Motor neuron (in vitro differentiated cells): ENCODE results near the gene KCNB1. TPM values are rescaled to one million over a fixed set of nuclear protein-coding genes. Genes with fewer than 3 reads are reported as not detected.
"Not testable (repeated sequence)": the region's sequence is repeated elsewhere in the genome, so short reads cannot be mapped to it uniquely, and the experiment has no call there.

Source experiments
- ATAC-seq, 8 experiments: fragments of 200-7000 bp; cut with Tn5 transposase; replicated peaks in 6 of 8; 2 replicates each; pipeline ENCODE4 v1.8.0; 2021; ENCODE audit warnings: mild to moderate bottlenecking in 8 of 8, moderate library complexity in 8 of 8
- H3K27ac ChIP-seq, 2 donors: fragments of 250-450 bp; sonication (Bioruptor Pico); 2 replicates each; pipeline ENCODE4 v1.9.0; 2021; ENCODE audit warnings: antibody characterized with exemption in 2 of 2, mild to moderate bottlenecking in 2 of 2, moderate library complexity in 1 of 2
- H3K4me1 ChIP-seq, 2 donors: fragments of 250-450 bp; sonication (Bioruptor Pico); replicated peaks in 1 of 2; 2 replicates each; pipeline ENCODE4 v1.6.1; 2021; ENCODE audit warnings: antibody characterized with exemption in 2 of 2, mild to moderate bottlenecking in 2 of 2, moderate library complexity in 1 of 2
- H3K4me3 ChIP-seq, 5 donors: fragments of 250-450 bp; sonication (Bioruptor Pico); 2 replicates each; pipeline ENCODE4 v1.9.0; 2021; ENCODE audit warnings: antibody characterized with exemption in 5 of 5, mild to moderate bottlenecking in 5 of 5, moderate library complexity in 4 of 5
- WGBS, 10 experiments: fragments of 450-650 bp; shearing (Covaris generic); methylation state at CpG; one replicate each; pipeline ENCODE4 v1.0.0; 2022; 5-methylcytosine and 5-hydroxymethylcytosine counted together
- in situ Hi-C, 9 experiments: fragments of 400-800 bp; cut with MboI; loops; one replicate each; pipeline ENCODE4 v1.15.0; 2021; ENCODE audit warnings: low sequenced_read_pairs in 9 of 9, low pct_unique_long_range_greater_than_20kb in 2 of 9; ENCODE audit not compliant: unreplicated experiment in 9 of 9
- total RNA-seq, 8 experiments: library from RNA; unstranded; fragments of 300-600 nt; gene quantifications; 2 replicates each; pipeline versions ENCODE4 v1.2.3 to v1.2.4, GENCODE V29; 2022

The KCNB1 gene
- total RNA-seq, 8 experiments from 2014 or later, result 0.58 to 11.5 (median 3.1) TPM

GRCh38 chr20:49328790-49329189 lies 153.7 kb downstream of the KCNB1 start:
- in situ Hi-C loops, result loop anchor here in 7 of 9 experiments (25.0 kb wide), 3 partner anchors 159 to 559 kb away; partner anchors contain the start of gene KCNB1 (in 1 of the 7)

DNA sequence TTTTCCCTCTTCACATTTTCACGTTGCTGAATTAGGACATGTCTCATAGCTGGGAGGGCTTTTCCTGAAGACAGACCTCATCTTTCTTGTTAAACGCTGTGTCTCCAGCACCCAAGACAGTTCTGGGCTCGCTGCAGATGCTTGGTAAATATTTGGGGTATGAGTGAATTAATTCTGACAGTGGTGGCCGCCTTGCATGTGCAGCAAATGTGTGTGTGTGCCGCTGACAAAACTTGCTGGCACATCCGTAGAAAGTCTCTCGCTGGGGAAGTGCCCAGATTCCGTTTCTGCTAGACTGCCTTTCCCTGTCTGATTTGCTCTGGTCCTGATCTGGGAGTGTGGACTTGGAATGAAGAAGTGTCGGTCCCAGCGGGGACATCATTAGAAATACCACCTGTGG lies 156.4 kb downstream of the KCNB1 start:
- Histone ChIP-seq H3K4me1 (peaks cover 4 to 15% of the 10 kb centered on the region in 2 donors), H3K4me3 (no peak overlapping the region), H3K27ac (no peak overlapping the region)
- WGBS, 10 experiments, result 0 to 72% (median 31%) methylated on average over 1 to 10 of the region's 10 CpGs
- ATAC-seq, result peak in 3 of 8 experiments; percentile 10 to 50 (median 11)
- in situ Hi-C loops, result loop anchor here in 7 of 9 experiments (25.0 kb wide), 3 partner anchors 161 to 561 kb away; partner anchors contain the start of gene KCNB1 (in 1 of the 7)

More at GRCh38 chr20:49328790-49329189, 153.7 kb downstream of the KCNB1 start:
- no peak overlapping the region for H3K27ac ChIP-seq
- no peak for ATAC-seq
- H3K4me1 ChIP-seq, result peaks cover 2 to 9% of the 10 kb centered on the region in 2 donors
- H3K4me3 ChIP-seq, result no peak overlapping the region

DNA sequence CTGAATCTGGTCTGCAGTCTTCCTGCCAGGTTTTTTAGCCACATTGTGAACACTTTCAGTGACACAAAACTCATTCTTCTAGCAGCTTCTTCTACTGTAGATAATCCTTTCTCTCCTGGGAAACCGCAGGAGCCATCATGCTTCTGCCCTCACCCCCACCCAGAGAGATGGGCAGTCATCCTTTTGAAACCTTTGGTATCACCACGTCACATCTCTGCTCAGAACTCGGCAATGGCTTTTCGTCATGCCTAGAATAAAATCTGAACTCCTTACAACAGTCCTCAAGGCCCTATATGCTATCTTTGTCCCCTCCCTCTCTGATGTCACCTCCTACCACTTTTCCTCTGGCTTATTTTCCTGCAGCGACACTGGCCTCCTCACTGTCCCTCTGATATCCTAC lies 158.2 kb downstream of the KCNB1 start:
- Histone ChIP-seq H3K27ac (no peak overlapping the region), H3K4me1 (peaks cover 4 to 15% of the 10 kb centered on the region in 2 donors), H3K4me3 (no peak overlapping the region)
- 79 to 100% (median 86%) methylated on average over 1 to 5 of the region's 5 CpGs; no CpG with 5 or more reads in 3 of the 10 experiments for WGBS, 10 experiments
- ATAC-seq, result no peak
- in situ Hi-C loops, result no loop called here

DNA sequence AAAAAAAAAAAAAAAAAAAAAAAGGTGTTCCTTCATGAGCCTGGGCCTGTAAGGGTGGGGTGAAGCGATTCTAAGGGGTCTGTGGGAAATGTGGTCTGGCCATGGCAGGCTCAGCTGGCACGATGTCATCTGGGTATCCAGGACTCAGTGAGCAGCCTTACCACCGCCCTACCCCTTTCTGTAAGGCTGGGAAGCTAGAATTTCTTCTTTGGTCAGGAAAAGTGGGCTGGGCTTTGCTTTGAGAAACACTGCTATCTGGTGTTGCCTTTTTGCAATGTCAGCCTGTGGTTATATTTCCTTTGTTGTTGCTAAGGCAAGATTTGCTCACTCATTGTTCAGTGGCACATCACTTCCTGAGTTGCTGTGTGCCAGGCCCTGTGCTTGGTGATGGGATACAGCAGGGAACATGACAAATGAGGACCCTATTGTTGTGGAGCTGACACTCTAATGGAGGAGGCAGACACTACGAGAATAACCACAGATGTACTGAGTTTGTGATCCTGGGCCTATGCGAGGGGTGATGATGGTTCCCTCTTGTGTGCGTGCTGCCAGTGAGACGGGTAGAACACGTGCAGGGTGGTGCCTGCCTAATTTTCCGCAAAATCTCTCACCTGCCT lies 158.7 kb downstream of the KCNB1 start:
- in situ Hi-C loops, result no loop called here
- peak; percentile 71 to 96 (median 93) for ATAC-seq
- Histone ChIP-seq H3K4me1 (peaks cover 4 to 20% of the 10 kb centered on the region in 2 donors), H3K4me3 (no peak overlapping the region), H3K27ac (no peak overlapping the region)
- WGBS, 10 experiments, result 20 to 80% (median 35%) methylated on average over 1 to 8 of the region's 9 CpGs; no CpG with 5 or more reads in 2 of the 10 experiments

- peak in 4 of 8 experiments; percentile 7 to 83 (median 16) for ATAC-seq
- WGBS, 10 experiments, result 0% methylated on average over 1 of the region's 1 CpG; no CpG with 5 or more reads in 4 of the 10 experiments
- Histone ChIP-seq H3K4me1 (peaks cover 4 to 21% of the 10 kb centered on the region in 2 donors), H3K27ac (no peak overlapping the region), H3K4me3 (no peak overlapping the region)
- in situ Hi-C loops, result no loop called here
Observed at GRCh38 chr20:49320460-49320859, 162.0 kb downstream of the KCNB1 start.

DNA sequence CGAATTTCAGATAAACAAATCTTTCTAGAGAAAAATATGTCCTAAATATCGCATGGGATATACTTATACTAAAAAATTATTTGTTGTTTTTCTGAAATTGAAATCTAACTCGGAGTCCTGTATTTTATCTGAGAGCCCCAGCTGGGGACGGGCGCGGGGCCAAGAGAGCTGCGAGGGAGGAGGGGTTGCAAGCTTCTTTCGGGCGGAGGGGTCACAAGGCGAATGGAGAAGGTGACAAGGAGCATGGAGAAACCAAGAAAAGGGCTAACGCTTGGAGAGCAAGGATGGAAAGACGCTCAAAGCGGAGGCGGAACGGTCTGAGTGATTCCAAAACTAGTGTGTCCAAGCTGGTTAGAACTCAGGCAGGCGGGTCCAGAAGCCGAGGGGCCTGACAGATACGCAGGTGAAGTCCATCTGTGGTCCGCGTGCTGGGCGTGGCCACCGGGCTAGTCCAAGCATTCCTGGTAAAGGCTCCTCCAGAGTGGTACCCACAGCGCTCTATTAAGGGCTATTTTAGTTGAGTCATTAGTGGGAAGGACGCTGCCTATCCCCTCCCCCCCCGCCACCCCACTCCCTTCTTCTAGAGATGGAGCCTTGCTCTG lies 163.2 kb downstream of the KCNB1 start:
- Histone ChIP-seq H3K4me1 (peaks cover 4 to 20% of the 10 kb centered on the region in 2 donors), H3K27ac (no peak overlapping the region), H3K4me3 (no peak overlapping the region)
- WGBS, 10 experiments, result 0 to 34% (median 6%) methylated on average over 2 to 10 of the region's 25 CpGs; no CpG with 5 or more reads in 4 of the 10 experiments
- in situ Hi-C loops, result no loop called here
- ATAC-seq, result no peak

DNA sequence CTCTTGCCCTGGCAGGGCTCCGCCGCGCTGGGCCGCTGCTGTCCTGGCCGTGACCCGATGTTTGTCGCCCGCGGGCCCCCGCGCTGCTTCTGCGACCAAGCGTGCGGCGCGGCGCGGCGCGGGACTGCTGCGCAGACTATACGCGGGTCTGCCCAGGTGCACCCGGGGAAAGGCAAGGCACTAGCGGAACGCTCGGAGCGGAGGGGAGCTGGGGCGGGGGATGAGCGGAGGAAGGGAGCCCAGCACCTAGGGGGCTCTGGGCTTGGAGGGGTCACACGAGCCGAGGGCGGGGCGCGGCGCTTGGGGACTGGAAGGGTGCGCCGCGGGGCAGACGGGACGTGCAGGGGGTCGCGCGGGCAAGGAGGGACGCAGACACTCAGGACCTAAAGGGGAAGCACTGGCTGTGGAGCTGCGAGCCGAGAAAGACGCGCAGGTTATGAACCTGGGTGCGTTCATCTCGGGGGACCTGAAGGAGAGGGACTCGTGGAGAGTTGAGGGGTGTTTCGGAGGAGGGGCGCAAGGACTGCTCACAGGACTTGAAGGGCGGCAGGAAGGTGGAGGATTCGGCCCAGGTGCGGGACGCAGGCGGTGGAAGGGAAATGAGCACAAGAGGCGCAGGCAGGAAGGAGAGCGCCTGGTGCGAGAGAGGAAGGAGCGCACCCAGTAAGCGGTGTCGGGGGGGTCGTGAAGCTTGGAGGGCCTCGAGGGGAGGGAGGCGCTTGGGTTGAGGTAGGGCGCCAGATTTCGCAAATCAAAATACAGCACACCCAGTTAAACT lies 163.8 kb downstream of the KCNB1 start:
- peaks cover 2 to 13% of the 10 kb centered on the region in 2 donors for H3K4me1 ChIP-seq
- WGBS, 10 experiments, result 0 to 18% (median 2%) methylated on average over 9 to 13 of the region's 70 CpGs; no CpG with 5 or more reads in 5 of the 10 experiments
- no peak overlapping the region for H3K27ac ChIP-seq
- H3K4me3 ChIP-seq, result peak overlapping the region; percentile 18 to 32 (median 31)
- in situ Hi-C loops, result no loop called here
- ATAC-seq, result peak in 7 of 8 experiments; percentile 47 to 81 (median 72)

DNA sequence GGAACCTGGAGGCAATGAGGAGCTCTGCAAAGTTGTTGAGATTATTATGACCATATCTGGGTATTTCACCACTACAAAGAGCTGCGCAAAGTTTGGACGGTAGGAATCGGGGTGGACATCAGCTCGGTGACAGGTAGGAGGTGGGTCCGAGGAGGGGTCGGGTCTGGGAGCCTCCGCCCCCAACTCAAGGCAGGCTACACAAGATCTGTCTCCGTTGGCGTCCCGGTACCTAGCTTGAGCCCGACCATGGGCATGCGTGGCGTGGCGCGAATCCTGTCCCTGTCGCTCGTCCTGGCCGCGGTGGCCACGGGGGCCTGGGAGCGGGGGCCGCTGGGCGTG lies 164.4 kb downstream of the KCNB1 start:
- in situ Hi-C loops, result no loop called here
- ATAC-seq, result no peak
- 0 to 20% (median 7%) methylated on average over 1 to 3 of the region's 23 CpGs; no CpG with 5 or more reads in 6 of the 10 experiments for WGBS, 10 experiments
- Histone ChIP-seq H3K4me3 (peak overlapping the region; percentile 18 to 32 (median 31)), H3K27ac (no peak overlapping the region), H3K4me1 (peaks cover 0 to 9% of the 10 kb centered on the region in 2 donors)

GRCh38 chr20:49316704-49317103 lies 165.8 kb downstream of the KCNB1 start:
- ATAC-seq, result no peak
- Histone ChIP-seq H3K4me3 (no peak overlapping the region), H3K4me1 (peaks cover 0 to 9% of the 10 kb centered on the region in 2 donors), H3K27ac (no peak overlapping the region)
- WGBS, 10 experiments, result 15 to 100% (median 60%) methylated on average over 1 to 2 of the region's 2 CpGs; no CpG with 5 or more reads in 2 of the 10 experiments
- in situ Hi-C loops, result no loop called here

DNA sequence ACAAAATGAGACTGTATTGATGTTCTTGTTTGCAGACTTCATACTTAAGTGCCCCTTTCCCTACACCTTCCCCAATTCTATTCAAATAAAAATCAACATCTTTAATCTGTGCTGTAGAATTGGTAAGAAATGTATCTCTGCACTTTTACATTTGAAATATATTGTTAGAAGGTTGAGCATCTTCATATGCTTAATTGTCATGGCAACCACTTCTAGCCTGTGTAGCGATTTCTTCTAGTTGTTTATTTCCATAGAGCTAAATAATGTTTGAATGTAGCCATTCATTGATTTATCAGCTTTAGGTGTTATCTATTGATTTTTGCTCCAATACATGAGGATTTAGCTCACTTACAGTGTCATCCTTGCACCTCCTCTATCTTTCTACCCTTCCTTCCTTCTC lies 166.9 kb downstream of the KCNB1 start:
- no peak overlapping the region for H3K4me3 ChIP-seq
- ATAC-seq, result no peak
- H3K27ac ChIP-seq, result no peak overlapping the region
- peaks cover 0 to 9% of the 10 kb centered on the region in 2 donors for H3K4me1 ChIP-seq
- in situ Hi-C loops, result no loop called here
- WGBS, 10 experiments, result 7 to 100% (median 72%) methylated on average over 1 of the region's 1 CpG; no CpG with 5 or more reads in 2 of the 10 experiments

- H3K4me1 ChIP-seq, H3K27ac ChIP-seq, H3K4me3 ChIP-seq, ATAC-seq, in situ Hi-C loops: not testable (repeated sequence)
- 20 to 60% (median 29%) methylated on average over 1 to 2 of the region's 2 CpGs; no CpG with 5 or more reads in 4 of the 10 experiments for WGBS, 10 experiments
Observed at GRCh38 chr20:49314052-49314451, 168.4 kb downstream of the KCNB1 start.
